HCT116 (cell line): Measurements from ENCODE around the gene VSIG2. TPM values are rescaled to one million over a fixed set of nuclear protein-coding genes. Genes with fewer than 3 reads are reported as not detected.

Experiments
- ATAC-seq: fragments of 200-7000 bp; cut with Tn5 transposase; 2 replicates; pipeline ENCODE4 v1.9.1; 2020; ENCODE audit warnings: mild to moderate bottlenecking, moderate library complexity
- BruUV-seq: library from RNA; stranded (reverse); fragments of 400-500 nt; replicated peaks from 2 replicates; lab custom pipeline; 2021; lab: Mats Ljungman, UMichigan
- CTCF ChIA-PET: fragments of 300-600 bp; sonication (Branson Sonifier 250); formaldehyde crosslinking; loops from one replicate; lab custom pipeline; 2021; ENCODE audit warnings: antibody characterized with exemption; lab: Charles Lee
- POLR2A ChIA-PET: fragments of 300-600, 350-600 bp; sonication (Branson Sonifier 250); formaldehyde crosslinking; loops from one replicate; lab custom pipeline; 2021; ENCODE audit warnings: antibody characterized with exemption; lab: Charles Lee
- RAD21 ChIA-PET, 2 experiments: fragments of 300-600 bp; sonication (Branson Sonifier 250); formaldehyde crosslinking; loops; one replicate each; lab custom pipeline; 2023; ENCODE audit warnings: low total read pairs in 2 of 2; ENCODE audit not compliant: uncharacterized antibody in 2 of 2, unreplicated experiment in 2 of 2, low non-redundant PET in 1 of 2; lab: Charles Lee
- DNase-seq: peaks from one replicate; pipeline ENCODE4 v3.0.0-alpha.2; 2010; ENCODE audit warnings: low read depth, low spot score
- H2AFZ ChIP-seq: fragments of 200-600 bp; shearing (Covaris generic), sonication (generic); 2 replicates; pipeline ENCODE4 v1.6.1; 2017; ENCODE audit warnings: low read depth, mixed run types, mixed read lengths, antibody characterized with exemption, low read length; ENCODE audit not compliant: poor library complexity, severe bottlenecking
- H3K27ac ChIP-seq: 2 replicates; pipeline ENCODE4 v1.5.1; 2012; ENCODE audit warnings: low read depth, low read length
- H3K27me3 ChIP-seq: fragments of 200-600 bp; sonication (generic); 2 replicates; pipeline ENCODE4 v1.6.1; 2016; ENCODE audit warnings: mixed run types, low read length, mixed read lengths; ENCODE audit not compliant: insufficient read depth
- H3K36me3 ChIP-seq, 2 experiments: fragments of 200-500 bp in 1 of 2; fragments of 200-600 bp in 1 of 2; sonication (Bioruptor generic) in 1 of 2; sonication (generic) in 1 of 2; 2 replicates each; pipeline versions ENCODE4 v1.5.1 to v1.6.1; 2014 to 2016; ENCODE audit warnings: low read length in 2 of 2, inconsistent platforms in 1 of 2, mixed read lengths in 1 of 2, mixed run types in 1 of 2; ENCODE audit not compliant: insufficient read depth in 2 of 2, control insufficient read depth in 1 of 2
- H3K4me1 ChIP-seq, 2 experiments: fragments of 200-600 bp in 1 of 2; sonication (generic) in 1 of 2; 2 replicates each; pipeline versions ENCODE4 v1.5.1 to v1.6.1; 2012 to 2017; ENCODE audit warnings: low read length in 2 of 2, inconsistent platforms in 1 of 2, mild to moderate bottlenecking in 1 of 2, mixed read lengths in 1 of 2, mixed run types in 1 of 2, moderate library complexity in 1 of 2; ENCODE audit not compliant: insufficient read depth in 2 of 2, control insufficient read depth in 1 of 2
- H3K4me2 ChIP-seq: fragments of 200-600 bp; sonication (generic); 2 replicates; pipeline ENCODE4 v1.6.1; 2017; ENCODE audit warnings: mixed run types, low read length, mixed read lengths
- H3K4me3 ChIP-seq, 2 experiments: fragments of 200-600 bp in 1 of 2; sonication (generic) in 1 of 2; replicated peaks in 1 of 2; 2 replicates each; pipeline ENCODE4 v1.5.1; 2011 to 2016; ENCODE audit warnings: low read length in 2 of 2, control low read depth in 1 of 2, low read depth in 1 of 2, mild to moderate bottlenecking in 1 of 2, mixed read lengths in 1 of 2, mixed run types in 1 of 2
- H3K79me2 ChIP-seq: fragments of 200-600 bp; sonication (generic); 2 replicates; pipeline ENCODE4 v1.6.1; 2017; ENCODE audit warnings: mild to moderate bottlenecking, mixed run types, low read length, moderate library complexity, mixed read lengths; ENCODE audit not compliant: insufficient read depth
- H3K9ac ChIP-seq: fragments of 200-600 bp; sonication (generic); 2 replicates; pipeline ENCODE4 v1.6.1; 2016; ENCODE audit warnings: low read length, mixed read lengths
- H3K9me2 ChIP-seq: fragments of 200-600 bp; sonication (generic), shearing (Covaris generic); 2 replicates; pipeline ENCODE4 v1.6.1; 2017; ENCODE audit warnings: mixed run types, mild to moderate bottlenecking, moderate library complexity; ENCODE audit not compliant: insufficient read depth
- H3K9me3 ChIP-seq, 2 experiments: fragments of 200-500 bp in 1 of 2; fragments of 200-600 bp in 1 of 2; sonication (Bioruptor generic) in 1 of 2; sonication (generic) in 1 of 2; 2 replicates each; pipeline ENCODE4 v1.6.1; 2014 to 2017; ENCODE audit warnings: low read length in 2 of 2, mixed read lengths in 2 of 2, inconsistent platforms in 1 of 2, low read depth in 1 of 2, mild to moderate bottlenecking in 1 of 2, mixed run types in 1 of 2, moderate library complexity in 1 of 2; ENCODE audit not compliant: control insufficient read depth in 1 of 2, insufficient read depth in 1 of 2
- H4K20me1 ChIP-seq: fragments of 200-600 bp; sonication (generic), shearing (Covaris generic); 2 replicates; pipeline ENCODE4 v1.6.1; 2017; ENCODE audit warnings: mixed run types, mild to moderate bottlenecking, moderate library complexity; ENCODE audit not compliant: insufficient read depth
- ATF3 ChIP-seq: IDR thresholded peaks from 2 replicates; pipeline ENCODE4 v1.6.1; 2012
- CBX3 ChIP-seq: IDR thresholded peaks from 2 replicates; pipeline ENCODE4 v1.6.1; 2012; ENCODE audit warnings: low read depth
- CEBPB ChIP-seq: IDR thresholded peaks from 2 replicates; pipeline ENCODE4 v1.6.1; 2012; ENCODE audit warnings: low read depth
- EGR1 ChIP-seq: IDR thresholded peaks from 2 replicates; pipeline ENCODE4 v1.6.1; 2012; ENCODE audit warnings: low read depth
- ELF1 ChIP-seq: IDR thresholded peaks from 2 replicates; pipeline ENCODE4 v1.6.1; 2012; ENCODE audit warnings: low read depth, borderline replicate concordance
- EZH2phosphoT487 ChIP-seq: fragments of 200-600 bp; IDR thresholded peaks from 2 replicates; pipeline ENCODE4 v1.6.1; 2018; ENCODE audit warnings: antibody characterized with exemption, borderline replicate concordance
- JUND ChIP-seq: IDR thresholded peaks from 2 replicates; pipeline ENCODE4 v1.6.1; 2012
- POLR2A ChIP-seq: IDR thresholded peaks from 2 replicates; pipeline ENCODE4 v1.7.0; 2011; ENCODE audit warnings: borderline replicate concordance; ENCODE audit not compliant: insufficient read depth, insufficient read length; ENCODE audit errors: extremely low read depth
- POLR2AphosphoS5 ChIP-seq: IDR thresholded peaks from 2 replicates; pipeline ENCODE4 v1.6.1; 2011; ENCODE audit warnings: mild to moderate bottlenecking, low read depth, low read length, moderate library complexity
- RAD21 ChIP-seq: IDR thresholded peaks from 2 replicates; pipeline ENCODE4 v1.6.1; 2012; ENCODE audit warnings: low read depth, mild to moderate bottlenecking
- SIN3A ChIP-seq: IDR thresholded peaks from 2 replicates; pipeline ENCODE4 v1.6.1; 2012; ENCODE audit warnings: low read depth
- SP1 ChIP-seq: IDR thresholded peaks from 2 replicates; pipeline ENCODE4 v1.6.1; 2012; ENCODE audit warnings: low read depth
- SRF ChIP-seq: IDR thresholded peaks from 2 replicates; pipeline ENCODE4 v1.6.1; 2012; ENCODE audit warnings: low read depth
- TCF7L2 ChIP-seq: IDR thresholded peaks from 2 replicates; pipeline ENCODE4 v1.7.0; 2011; ENCODE audit warnings: borderline replicate concordance, inconsistent platforms; ENCODE audit not compliant: insufficient read depth, insufficient read length; ENCODE audit errors: extremely low read depth
- ZBTB33 ChIP-seq: IDR thresholded peaks from 2 replicates; pipeline ENCODE4 v1.6.1; 2011; ENCODE audit warnings: mild to moderate bottlenecking, low read length, moderate library complexity; ENCODE audit not compliant: insufficient replicate concordance; ENCODE audit errors: extremely low read depth
- ZFX ChIP-seq: fragments of 450-650 bp; IDR thresholded peaks from 2 replicates; pipeline ENCODE4 v1.6.1; 2017
- ZNF274 ChIP-seq: fragments of 200-500 bp; sonication (Bioruptor generic); IDR thresholded peaks from 2 replicates; pipeline ENCODE4 v1.6.1; 2014; ENCODE audit warnings: mild to moderate bottlenecking, low read depth, low read length, inconsistent platforms
- intact Hi-C: fragments of 100-400 bp; cut with micrococcal nuclease; formaldehyde crosslinking; loops from 2 replicates; pipeline ENCODE4 v1.10.0; 2022
- total RNA-seq: library from RNA; stranded (reverse); gene quantifications from one replicate; pipeline ENCODE4 v1.2.1, GENCODE V29; 2021; ENCODE audit not compliant: unreplicated experiment
- TF ChIP-seq, protein P1 (sequence below): IDR thresholded peaks from 2 replicates; pipeline ENCODE4 v1.6.1; 2012
- TF ChIP-seq, protein P2 (sequence below), 3 experiments: fragments of 200-600 bp in 1 of 3; sonication (generic) in 1 of 3; IDR thresholded peaks in 2 of 3; conservative IDR thresholded peaks in 1 of 3; 2 replicates each; pipeline ENCODE4 v1.5.1; 2012 to 2017; ENCODE audit warnings: low read depth in 2 of 3, low read length in 2 of 3, antibody characterized with exemption in 1 of 3, borderline replicate concordance in 1 of 3, control low read depth in 1 of 3, mild to moderate bottlenecking in 1 of 3, mixed read lengths in 1 of 3, mixed run types in 1 of 3, moderate library complexity in 1 of 3; ENCODE audit not compliant: insufficient read depth in 1 of 3

VSIG2 gene
- total RNA-seq, 1 experiment from 2014 or later = not detected

DNA sequence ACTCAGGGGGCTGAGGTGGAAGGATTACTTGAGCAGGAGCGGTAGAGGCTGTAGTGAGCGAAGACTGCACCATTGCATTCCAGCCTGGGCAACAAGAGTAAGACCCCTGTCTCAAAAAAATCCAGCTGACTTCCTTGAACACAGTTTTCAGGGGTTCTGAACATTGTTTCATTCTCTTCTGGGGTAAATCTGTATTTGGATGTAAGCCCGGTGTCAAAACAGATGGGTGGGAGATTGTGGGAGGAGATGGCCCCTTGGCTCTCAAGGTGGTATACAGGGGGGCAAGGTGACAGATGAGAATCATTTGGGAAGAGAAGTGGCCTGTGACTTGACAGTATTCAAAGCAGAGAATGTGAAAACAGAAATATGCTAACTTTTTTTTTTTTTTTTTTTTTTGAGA is 5.3 kb upstream of the VSIG2 start:
- Histone ChIP-seq H3K4me3 (no peak overlapping the region), H3K79me2 (no peaks in the 10 kb centered on the region), H4K20me1 (no peaks in the 10 kb centered on the region), H3K36me3 (no peaks in the 10 kb centered on the region), H3K4me2 (no peak overlapping the region), H3K4me1 (peaks cover 11 to 25% of the 10 kb centered on the region in 2 experiments), H3K27me3 (no peaks in the 10 kb centered on the region), H3K27ac (no peak overlapping the region), H3K9me3 (no peaks in the 10 kb centered on the region), H3K9ac (no peak overlapping the region), H3K9me2 (no peaks in the 10 kb centered on the region), H2AFZ (no peak overlapping the region)
- BruUV-seq = no TSS peak
- intact Hi-C loops = no loop called here
- TF ChIP-seq ELF1 (no peak), EGR1 (no peak), SIN3A (no peak), RAD21 (no peak), ZNF274 (no peak), POLR2A (no peak), SP1 (no peak), EZH2phosphoT487 (no peak)
- RAD21 ChIA-PET = no interaction called here
- CTCF ChIA-PET = no interaction called here
- DNase-seq (no peak), ATAC-seq (no peak)
- POLR2A ChIA-PET = interaction anchor here (0.7 kb wide), 1 partner anchor 141 kb away, joined by 3 read pairs; no protein-coding TSS in a partner anchor

DNA sequence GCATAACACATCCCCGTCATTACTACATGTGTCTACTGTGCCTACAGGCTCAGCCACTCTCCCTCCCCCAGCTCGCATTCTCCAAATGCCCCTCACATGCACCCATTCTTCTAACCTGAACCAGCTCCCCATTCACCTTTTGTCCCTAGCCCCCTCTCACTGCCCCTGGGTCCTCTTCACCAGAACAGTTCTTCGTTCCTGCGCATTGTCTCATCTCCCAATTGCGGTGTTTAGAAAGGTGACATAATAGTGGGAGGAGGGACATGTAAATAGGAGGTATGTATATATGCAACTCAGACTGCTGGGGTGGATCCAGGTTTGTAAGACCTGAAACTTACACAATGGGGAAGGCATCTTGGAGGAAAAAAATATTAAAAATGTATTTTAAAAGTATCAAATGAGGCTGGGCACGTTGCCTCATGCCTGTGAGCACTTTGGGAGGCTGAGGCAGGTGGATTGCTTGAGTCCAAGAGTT is 4.7 kb upstream of the VSIG2 start:
- H3K4me2 ChIP-seq = no peak overlapping the region
- DNase-seq (no peak), ATAC-seq (no peak)
- ChIA-PET POLR2A (no interaction called here), RAD21 (no interaction called here), CTCF (no interaction called here)
- no peaks in the 10 kb centered on the region for H3K9me3 ChIP-seq
- H3K9ac ChIP-seq = no peak overlapping the region
- H3K36me3 ChIP-seq = no peaks in the 10 kb centered on the region
- no peak overlapping the region for H2AFZ ChIP-seq
- H3K4me1 ChIP-seq = peaks cover 11 to 22% of the 10 kb centered on the region in 2 experiments
- no peak overlapping the region for H3K4me3 ChIP-seq
- no peak overlapping the region for H3K27ac ChIP-seq
- intact Hi-C loops = no loop called here
- no TSS peak for BruUV-seq
- H4K20me1 ChIP-seq = no peaks in the 10 kb centered on the region
- no peaks in the 10 kb centered on the region for H3K9me2 ChIP-seq
- no peaks in the 10 kb centered on the region for H3K79me2 ChIP-seq
- H3K27me3 ChIP-seq = no peaks in the 10 kb centered on the region
- TF ChIP-seq CBX3 (no peak), CEBPB (no peak), POLR2AphosphoS5 (no peak), EGR1 (no peak), ZBTB33 (no peak), POLR2A (no peak), JUND (no peak), ZNF274 (no peak), EZH2phosphoT487 (no peak), ZFX (no peak), TCF7L2 (no peak), ATF3 (no peak), SRF (no peak)
- TF ChIP-seq, protein P1, sequence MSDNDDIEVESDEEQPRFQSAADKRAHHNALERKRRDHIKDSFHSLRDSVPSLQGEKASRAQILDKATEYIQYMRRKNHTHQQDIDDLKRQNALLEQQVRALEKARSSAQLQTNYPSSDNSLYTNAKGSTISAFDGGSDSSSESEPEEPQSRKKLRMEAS = no peak
- TF ChIP-seq, protein P2, sequence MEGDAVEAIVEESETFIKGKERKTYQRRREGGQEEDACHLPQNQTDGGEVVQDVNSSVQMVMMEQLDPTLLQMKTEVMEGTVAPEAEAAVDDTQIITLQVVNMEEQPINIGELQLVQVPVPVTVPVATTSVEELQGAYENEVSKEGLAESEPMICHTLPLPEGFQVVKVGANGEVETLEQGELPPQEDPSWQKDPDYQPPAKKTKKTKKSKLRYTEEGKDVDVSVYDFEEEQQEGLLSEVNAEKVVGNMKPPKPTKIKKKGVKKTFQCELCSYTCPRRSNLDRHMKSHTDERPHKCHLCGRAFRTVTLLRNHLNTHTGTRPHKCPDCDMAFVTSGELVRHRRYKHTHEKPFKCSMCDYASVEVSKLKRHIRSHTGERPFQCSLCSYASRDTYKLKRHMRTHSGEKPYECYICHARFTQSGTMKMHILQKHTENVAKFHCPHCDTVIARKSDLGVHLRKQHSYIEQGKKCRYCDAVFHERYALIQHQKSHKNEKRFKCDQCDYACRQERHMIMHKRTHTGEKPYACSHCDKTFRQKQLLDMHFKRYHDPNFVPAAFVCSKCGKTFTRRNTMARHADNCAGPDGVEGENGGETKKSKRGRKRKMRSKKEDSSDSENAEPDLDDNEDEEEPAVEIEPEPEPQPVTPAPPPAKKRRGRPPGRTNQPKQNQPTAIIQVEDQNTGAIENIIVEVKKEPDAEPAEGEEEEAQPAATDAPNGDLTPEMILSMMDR (IDR thresholded peaks at IDR 0.05 in 2 of 3, conservative IDR thresholded peaks at IDR 0.05 in 1 of 3; ENCODE audit: borderline replicate concordance in 1 of 3, insufficient read depth in 1 of 3, low read depth in 2 of 3, low read length in 2 of 3) = no peak
